Sigmoid colon (tissue), 3 donors: ENCODE measurements around the gene DAGLA.

ENCODE experiments used
- POLR2A ChIP-seq, 2 donors: fragments of 450-650 bp; IDR thresholded peaks; one replicate each; pipeline ENCODE4 v1.6.1; 2016; ENCODE audit warnings: antibody characterized with exemption in 2 of 2, mild to moderate bottlenecking in 2 of 2, moderate library complexity in 2 of 2
- TF ChIP-seq, protein P1 (sequence below), 4 experiments: fragments of 450-650 bp in 3 of 4; fragments of 200-600 bp in 1 of 4; IDR thresholded peaks; one replicate each; pipeline ENCODE4 v1.5.1; 2016 to 2019; ENCODE audit warnings: antibody characterized with exemption in 4 of 4, mild to moderate bottlenecking in 3 of 4, moderate library complexity in 2 of 4

GRCh38 chr11:61688365-61689163 lies 8.4 kb downstream of the DAGLA start:
- no peak for TF ChIP-seq POLR2A (IDR thresholded peaks at IDR 0.05)
- TF ChIP-seq, protein P1, sequence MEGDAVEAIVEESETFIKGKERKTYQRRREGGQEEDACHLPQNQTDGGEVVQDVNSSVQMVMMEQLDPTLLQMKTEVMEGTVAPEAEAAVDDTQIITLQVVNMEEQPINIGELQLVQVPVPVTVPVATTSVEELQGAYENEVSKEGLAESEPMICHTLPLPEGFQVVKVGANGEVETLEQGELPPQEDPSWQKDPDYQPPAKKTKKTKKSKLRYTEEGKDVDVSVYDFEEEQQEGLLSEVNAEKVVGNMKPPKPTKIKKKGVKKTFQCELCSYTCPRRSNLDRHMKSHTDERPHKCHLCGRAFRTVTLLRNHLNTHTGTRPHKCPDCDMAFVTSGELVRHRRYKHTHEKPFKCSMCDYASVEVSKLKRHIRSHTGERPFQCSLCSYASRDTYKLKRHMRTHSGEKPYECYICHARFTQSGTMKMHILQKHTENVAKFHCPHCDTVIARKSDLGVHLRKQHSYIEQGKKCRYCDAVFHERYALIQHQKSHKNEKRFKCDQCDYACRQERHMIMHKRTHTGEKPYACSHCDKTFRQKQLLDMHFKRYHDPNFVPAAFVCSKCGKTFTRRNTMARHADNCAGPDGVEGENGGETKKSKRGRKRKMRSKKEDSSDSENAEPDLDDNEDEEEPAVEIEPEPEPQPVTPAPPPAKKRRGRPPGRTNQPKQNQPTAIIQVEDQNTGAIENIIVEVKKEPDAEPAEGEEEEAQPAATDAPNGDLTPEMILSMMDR (IDR thresholded peaks at IDR 0.05) = no peak
